KOPT-K1 (cell line): ENCODE results near the gene CAST.

ENCODE experiments used
- H3K27ac ChIP-seq: fragments of 200-600 bp; sonication (generic); 2 replicates; pipeline ENCODE4 v1.5.1; 2016; ENCODE audit warnings: antibody characterized with exemption, mild to moderate bottlenecking, low read depth, low read length; ENCODE audit not compliant: poor library complexity, severe bottlenecking
- H3K36me3 ChIP-seq: fragments of 200-600 bp; sonication (generic); 2 replicates; pipeline ENCODE4 v1.5.1; 2017; ENCODE audit warnings: antibody characterized with exemption, mild to moderate bottlenecking, low read length, moderate library complexity; ENCODE audit not compliant: insufficient read depth
- H3K9me3 ChIP-seq: fragments of 200-600 bp; sonication (generic); 2 replicates; pipeline ENCODE4 v1.5.1; 2017; ENCODE audit warnings: antibody characterized with exemption, low read length, mild to moderate bottlenecking; ENCODE audit not compliant: insufficient read depth, poor library complexity, severe bottlenecking

CAST gene

DNA sequence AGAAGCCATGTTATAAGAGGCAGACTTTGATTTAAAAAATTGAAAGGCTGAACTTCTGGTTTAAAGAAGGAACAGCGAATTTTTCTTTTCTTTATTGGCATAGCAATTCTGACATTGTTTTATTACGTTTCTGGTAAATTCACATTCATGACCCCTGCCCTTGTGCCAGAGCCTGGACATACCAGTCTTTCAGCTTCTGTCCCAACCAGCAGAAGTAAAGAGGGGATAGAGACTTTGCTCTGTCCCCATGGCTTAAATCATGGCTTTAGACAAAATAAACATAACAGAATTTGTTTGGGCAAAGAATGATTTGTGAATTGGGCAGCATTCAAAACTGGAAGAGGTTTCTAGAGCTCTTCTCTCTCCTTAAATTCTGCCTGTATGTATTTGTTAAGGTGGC lies 15.3 kb downstream of the CAST start:
- Histone ChIP-seq H3K36me3 (no peaks in the 10 kb centered on the region), H3K27ac (no peak overlapping the region), H3K9me3 (no peaks in the 10 kb centered on the region)

DNA sequence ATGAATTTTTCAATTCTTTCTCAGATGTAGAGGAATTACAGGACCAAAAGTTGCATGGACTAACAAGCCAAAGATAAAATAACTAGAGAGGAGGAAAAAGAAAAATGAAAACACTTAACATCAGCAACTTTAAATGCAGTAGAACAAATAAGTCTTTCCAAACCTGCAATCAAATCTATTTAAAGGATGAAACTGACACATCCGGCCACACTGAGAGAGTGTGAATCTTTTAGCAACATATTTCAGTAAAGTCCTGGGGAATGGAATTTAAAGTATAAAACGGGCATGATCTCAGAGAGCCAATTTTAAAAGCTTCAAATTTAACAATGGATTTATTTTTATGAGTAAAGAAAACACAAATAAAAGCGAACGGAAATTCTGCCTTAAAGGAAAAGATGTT lies 17.1 kb downstream of the CAST start:
- Histone ChIP-seq H3K36me3 (no peaks in the 10 kb centered on the region), H3K9me3 (no peaks in the 10 kb centered on the region), H3K27ac (no peak overlapping the region)

DNA sequence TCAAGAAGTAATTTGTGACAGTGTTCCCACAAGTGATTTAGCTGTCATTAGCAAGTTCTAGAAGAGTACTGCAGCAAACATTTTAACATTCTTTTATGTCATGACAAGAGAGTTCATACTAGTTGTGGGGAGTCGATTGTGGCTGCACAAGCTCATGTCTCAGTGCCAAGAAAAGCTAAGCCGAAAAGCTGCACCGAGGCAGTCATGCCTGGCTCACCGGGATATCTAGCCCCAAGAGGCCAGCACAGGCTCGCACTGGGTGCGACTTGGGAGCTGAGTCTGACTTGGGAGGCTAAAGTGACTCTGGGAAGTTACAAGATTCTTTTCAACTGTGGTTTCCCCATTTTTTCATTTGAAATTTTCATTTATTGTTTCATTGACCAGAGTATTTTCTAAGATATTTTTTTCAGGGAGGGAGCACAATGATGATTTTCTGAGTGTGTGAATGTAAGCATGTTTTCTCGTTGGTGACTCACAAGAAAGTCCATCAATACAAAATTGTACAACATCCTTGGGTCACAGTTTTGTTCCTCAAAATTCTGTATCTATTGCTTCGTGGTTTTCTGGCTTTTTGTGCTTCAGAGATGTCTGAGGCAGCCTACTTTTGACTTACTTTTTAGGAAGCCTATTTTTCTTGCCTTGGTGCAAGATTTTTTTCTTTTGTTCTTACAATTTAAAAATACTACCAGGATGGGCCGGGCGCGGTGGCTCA lies 18.7 kb downstream of the CAST start:
- Histone ChIP-seq H3K9me3 (no peaks in the 10 kb centered on the region), H3K36me3 (no peaks in the 10 kb centered on the region), H3K27ac (no peak overlapping the region)

DNA sequence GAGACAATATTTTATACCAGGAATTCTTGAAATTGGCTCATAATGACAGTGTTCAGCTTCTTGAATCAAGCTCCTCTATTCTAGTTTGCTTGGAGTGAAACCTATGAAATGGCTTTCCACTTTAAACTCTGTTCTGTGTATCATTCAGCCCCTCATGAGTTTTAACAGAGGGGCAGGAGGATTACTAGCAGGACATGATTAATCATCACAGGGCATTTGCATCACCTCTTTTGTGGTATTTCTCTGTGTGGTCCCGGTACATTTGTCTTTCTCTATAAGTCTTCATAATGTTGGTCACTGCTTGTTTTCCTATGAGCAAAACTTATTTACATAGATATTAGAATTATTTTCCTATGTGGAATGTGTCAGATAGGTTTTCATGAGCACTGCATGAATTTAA lies 21.2 kb downstream of the CAST start:
- no peaks in the 10 kb centered on the region for H3K36me3 ChIP-seq
- H3K27ac ChIP-seq: no peak overlapping the region
- H3K9me3 ChIP-seq: no peaks in the 10 kb centered on the region

DNA sequence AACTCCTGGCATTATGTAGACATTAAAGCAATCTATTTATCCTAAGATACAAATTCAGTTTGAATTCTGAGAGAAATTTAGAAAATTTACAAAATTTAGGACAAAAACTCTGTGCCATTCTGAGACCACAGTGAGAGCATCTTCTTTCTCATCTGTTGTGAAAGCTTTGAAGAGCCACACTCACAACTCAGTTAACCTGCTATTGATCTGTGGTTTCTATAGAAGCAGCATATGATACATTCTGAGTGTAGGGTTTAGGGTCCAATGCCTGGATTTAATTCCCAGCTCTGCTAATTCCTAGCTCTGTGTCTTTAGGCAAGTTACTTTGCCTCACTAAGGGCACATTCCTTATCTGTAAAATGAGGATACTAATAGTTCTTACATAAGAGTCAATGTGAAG lies 21.6 kb downstream of the CAST start:
- Histone ChIP-seq H3K27ac (no peak overlapping the region), H3K36me3 (no peaks in the 10 kb centered on the region), H3K9me3 (no peaks in the 10 kb centered on the region)

DNA sequence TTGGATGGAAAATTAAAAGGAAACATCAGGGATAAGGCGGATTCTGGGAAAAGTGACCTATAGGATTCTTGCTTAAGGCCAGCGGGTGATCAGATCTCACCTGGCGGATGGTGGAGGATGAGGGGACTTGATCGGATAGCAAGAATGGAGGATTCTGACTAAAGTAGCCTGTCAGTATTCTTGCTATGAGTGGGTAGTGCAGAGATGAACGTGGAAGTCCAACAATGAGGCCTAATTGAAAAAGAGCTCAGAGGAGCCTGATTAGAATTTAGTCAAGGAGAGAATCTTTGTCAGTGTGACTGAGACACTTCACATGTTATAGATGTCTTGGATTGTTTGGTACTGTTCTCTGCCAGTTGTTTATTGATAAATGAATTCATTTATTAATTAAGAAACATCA lies 24.9 kb downstream of the CAST start:
- H3K36me3 ChIP-seq: no peaks in the 10 kb centered on the region
- no peak overlapping the region for H3K27ac ChIP-seq
- H3K9me3 ChIP-seq: no peaks in the 10 kb centered on the region

DNA sequence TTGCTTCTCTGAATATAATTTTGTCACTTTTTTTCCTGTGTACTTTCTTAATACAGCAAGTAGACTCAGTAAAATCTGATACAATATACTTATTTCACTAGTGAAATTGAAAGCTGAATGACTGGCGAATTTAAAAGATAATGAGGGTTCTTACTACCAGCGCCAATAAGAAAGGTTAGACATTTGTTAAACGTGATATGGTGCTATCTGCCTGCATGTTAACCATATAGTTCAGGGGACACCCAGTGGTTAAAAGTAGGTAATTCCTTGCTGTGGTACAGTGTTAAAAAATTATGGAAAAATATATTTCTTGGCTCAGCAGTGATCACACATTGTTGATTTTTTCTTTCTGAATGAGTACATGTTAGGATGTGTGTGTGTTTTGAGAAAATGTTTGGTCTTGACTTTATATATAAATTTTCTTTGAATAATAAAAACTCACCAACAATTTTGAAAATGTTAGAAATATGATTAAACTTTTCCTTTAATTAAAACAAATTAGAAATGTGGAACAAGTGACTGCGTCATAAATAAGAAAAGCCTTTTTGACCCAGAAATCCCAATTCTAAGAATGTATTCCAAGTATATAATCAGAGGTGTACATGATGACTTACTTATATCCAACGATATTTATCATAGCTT lies 25.8 kb downstream of the CAST start:
- Histone ChIP-seq H3K36me3 (no peaks in the 10 kb centered on the region), H3K27ac (no peak overlapping the region), H3K9me3 (no peaks in the 10 kb centered on the region)

DNA sequence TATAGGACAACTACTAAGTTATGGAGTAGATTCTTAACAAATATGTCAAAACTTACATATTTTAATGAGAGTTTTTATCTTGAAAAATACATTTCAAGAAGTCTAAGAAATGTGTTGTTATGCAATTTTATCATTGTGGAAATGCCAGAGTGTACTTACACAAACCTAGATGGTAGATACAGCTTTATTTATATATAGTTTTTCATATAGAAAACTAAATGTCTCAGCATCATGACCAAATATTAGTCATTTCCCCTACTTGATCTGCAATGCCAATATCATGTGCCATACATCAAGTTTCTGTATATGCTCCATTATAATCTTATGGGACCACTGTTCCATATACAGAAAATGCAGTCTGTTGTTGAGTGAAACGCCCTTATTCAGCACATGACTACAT lies 28.7 kb downstream of the CAST start:
- H3K36me3 ChIP-seq: no peaks in the 10 kb centered on the region
- no peak overlapping the region for H3K27ac ChIP-seq
- H3K9me3 ChIP-seq: no peaks in the 10 kb centered on the region

DNA sequence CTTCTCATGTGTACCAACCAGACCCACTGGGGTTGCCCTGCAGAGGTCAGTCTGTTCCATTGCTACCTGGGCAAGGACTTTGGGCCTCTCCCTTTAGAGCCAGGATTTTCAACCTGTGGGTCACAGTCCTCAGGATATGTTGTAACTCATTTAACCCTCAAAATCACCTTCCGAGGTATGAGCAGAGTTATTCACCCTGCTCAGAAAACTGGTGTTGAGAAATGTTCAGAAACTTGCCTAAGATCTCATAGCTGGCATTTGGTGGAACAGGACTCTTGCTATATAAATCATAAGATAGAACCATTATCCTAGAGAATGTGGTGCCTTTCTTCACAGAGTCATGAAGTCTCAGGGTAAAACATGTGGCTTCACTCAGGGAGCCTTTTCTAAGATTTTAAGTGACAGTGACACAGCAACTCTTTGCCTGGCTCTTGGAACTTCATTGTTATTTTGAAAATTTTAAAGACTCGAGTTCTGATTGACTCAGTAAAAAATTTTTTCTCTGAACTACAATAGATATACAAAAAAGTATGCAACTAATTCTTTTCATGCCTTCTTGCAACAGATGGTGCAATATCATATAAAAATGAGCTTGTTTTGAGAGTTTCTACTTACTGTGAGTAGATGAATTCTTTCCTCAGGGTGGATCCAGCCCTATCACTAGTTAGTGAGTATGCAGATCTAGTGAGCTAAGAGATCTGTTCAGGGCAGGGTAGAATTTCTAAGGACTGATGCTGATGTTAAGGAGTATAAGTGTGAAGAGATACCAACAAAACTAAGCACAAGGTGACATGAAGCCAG lies 29.5 kb downstream of the CAST start:
- H3K9me3 ChIP-seq: no peaks in the 10 kb centered on the region
- no peak overlapping the region for H3K27ac ChIP-seq
- H3K36me3 ChIP-seq: no peaks in the 10 kb centered on the region

DNA sequence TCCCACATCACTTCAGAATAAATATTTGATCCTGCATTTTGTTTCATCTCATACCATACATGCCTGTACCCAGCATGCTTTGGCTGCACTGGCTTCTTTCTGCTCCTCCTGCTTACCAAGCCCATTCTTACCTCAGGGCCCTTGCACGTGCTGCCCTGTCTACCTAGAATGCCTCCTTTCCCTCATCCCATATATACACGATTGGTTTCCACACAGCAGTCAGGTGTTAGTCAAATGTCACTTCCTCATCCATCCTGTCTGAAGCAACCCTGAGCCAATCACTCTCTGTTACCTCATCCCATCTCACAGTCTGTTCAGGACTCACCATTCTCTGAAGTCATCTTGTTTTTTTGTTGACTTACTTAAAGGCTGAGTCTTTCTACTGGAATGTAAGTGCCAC lies 30.3 kb downstream of the CAST start:
- H3K36me3 ChIP-seq: no peaks in the 10 kb centered on the region
- no peaks in the 10 kb centered on the region for H3K9me3 ChIP-seq
- H3K27ac ChIP-seq: no peak overlapping the region

DNA sequence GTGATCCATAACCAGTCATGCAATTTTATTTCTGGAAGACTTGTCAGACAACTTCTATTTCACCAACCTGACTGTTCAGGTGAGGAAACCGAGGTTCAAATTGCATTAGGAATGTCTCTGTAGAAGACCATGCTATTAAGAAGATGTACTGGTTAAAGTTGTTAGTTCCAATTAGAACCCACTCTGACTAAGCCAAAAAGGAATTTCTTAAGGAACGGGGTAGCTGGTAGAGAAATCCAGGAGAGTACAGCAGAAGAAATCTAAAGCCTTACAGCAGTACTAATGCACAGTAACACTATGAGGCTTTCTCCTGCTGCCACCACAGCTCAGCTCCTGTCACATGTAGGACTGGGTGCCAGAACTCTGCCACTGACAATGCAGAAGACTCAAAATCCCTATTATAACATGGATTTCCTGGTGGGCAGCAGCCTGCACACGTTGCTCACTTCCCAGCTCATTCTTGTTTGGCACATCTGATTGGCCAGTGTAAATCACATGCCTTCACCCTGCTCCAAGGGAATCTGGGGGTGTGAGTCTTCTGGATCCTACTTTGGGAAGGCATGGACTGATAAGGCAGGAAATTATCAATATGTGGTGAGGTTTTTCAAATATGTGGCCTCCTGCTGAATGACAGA lies 37.1 kb downstream of the CAST start:
- no peaks in the 10 kb centered on the region for H3K36me3 ChIP-seq

DNA sequence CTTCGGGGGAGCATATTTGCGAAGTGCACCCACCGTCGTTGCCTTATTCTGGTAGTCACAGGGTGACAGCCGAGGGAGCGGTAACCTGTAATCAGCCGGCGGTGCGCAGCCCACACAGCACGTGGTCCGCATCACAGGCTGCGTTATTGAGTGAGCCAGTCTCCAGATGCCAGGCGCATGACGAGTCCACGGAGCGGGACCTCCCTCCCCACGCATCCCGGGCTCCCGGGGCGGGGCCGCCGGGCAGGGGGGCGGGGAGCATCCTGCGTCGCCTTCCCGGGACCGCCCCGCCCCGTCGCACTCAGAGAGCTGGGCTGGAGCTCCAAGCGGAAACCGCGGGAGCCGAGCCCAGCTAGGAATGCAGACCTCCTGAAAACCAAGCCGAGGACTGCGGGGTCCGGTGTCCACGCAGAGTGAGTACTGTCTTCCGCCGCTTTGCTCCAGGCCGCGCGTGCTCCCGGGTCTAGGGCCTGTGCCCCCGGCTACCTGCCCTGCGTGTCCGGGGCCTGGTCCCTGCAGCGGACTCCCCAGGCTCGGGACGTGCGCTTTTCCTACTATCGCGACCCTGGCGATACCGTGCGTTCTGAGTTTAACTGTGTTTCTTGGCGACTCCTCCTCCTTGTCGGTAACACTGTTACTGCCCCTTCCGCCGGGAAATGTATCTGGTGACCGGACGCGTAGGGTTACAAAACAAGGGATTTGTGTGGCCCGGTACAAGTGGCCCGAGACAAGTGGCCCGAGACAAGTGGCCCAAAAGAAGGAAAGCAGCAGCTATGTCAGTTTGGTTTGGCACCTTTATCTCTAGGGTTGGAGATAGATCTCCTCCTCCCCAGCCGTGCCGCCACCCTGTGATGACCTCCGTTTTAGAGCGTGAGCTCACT lies 40.6 kb downstream of the CAST start:
- Histone ChIP-seq H3K9me3 (no peaks in the 10 kb centered on the region), H3K27ac (no peak overlapping the region), H3K36me3 (no peaks in the 10 kb centered on the region)

More for the DNA sequence above, 37.1 kb downstream of the CAST start:
- Histone ChIP-seq H3K27ac (no peak overlapping the region), H3K9me3 (no peaks in the 10 kb centered on the region)

DNA sequence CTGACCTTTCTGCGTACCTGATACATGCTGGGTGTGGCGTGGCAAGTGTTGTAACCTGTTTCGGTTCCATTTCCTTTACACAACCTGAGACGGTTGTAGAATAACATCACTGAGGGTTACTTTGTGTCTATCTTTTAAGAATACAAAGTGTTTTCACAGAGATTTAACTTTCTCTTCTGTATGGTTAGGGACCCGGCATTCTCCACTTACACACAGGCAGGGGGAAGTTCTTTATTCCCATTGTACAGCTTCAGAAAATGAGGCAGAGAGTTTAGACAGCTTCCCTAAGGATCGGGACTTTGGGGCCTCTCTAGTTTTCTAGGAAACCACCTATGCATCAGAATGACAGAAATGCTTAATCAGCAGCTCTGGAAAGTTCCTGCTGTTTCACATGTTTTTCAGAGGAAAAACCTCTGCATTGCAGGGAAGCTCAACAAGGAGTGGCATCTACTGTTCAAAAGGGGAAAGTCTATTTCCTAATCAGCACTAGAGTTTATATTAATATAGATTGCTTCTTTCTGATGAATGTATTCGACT lies 41.3 kb downstream of the CAST start:
- H3K36me3 ChIP-seq: no peaks in the 10 kb centered on the region
- no peak overlapping the region for H3K27ac ChIP-seq
- no peaks in the 10 kb centered on the region for H3K9me3 ChIP-seq

DNA sequence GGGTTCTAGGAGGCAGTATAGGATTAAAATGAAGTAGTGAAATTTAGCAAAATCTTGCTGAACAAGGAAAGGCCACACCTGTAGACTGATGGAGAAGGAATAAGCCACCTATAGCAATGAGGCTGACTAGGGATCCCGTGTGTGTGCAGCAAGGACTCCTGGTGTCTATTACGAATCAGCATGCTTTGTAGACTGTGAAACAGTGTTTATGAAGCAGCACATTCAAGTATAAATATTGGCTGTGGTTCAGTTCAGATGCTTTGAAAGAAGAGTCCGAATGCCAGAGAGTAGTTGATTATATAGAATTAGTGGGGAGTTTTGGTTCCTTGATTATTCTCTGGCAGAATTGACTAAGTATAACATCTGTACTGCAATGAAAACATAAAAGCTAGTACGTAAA lies 41.8 kb downstream of the CAST start:
- no peak overlapping the region for H3K27ac ChIP-seq
- no peaks in the 10 kb centered on the region for H3K36me3 ChIP-seq
- H3K9me3 ChIP-seq: no peaks in the 10 kb centered on the region
